ENCODE measurements around the gene EHF. TPM values are rescaled to one million over a fixed set of nuclear protein-coding genes. Genes with fewer than 3 reads are reported as not detected.

Gene EHF
- total and polyA plus RNA-seq, 2 of the 13 experiments (the other 11 are each of a cell fraction or from before 2014, with no cell fraction given): 0.04 to 0.46 TPM

DNA sequence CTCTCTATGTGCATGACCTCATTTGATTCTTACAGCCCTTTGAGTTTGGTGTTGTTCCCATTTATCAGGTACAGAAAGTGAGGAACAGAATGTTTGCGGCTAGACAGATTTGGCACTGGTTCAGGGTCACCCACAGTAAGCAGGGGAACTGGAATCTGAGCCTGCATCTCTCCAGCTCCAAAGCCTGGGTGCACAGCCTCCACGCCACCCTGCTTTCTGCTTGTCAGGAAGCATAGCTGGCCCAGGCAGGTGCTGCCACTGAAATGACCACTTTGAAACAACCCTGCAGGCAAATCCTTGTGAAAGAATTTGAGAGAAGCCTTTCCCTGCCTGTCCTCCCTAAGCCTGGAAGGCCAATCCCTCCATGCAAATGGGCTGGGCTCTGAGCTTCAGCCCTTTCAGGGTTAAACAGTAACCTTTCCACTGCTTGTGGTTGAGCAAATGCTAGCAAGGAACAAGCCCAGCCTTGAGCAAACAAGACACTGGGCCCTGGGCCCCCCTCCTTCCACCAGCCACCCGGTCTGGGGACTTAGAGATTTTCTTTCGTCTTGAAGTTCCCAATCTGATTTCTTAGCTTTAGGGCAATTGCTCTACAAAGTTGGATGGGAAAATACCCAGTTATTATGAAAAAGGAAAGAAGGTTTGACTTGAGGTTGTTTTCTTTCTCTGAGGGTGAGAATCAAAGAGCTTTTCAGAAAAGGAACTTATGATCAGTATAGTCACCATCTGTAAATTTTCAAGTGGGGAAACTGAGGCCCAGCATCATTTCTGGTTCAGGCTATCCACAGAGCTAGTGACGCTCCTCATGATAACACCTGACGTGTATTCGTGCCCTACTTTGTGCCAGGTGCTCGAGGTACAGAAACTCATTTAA is 19.4 kb downstream of the EHF start (continued):
- TF ChIP-seq, protein P1, sequence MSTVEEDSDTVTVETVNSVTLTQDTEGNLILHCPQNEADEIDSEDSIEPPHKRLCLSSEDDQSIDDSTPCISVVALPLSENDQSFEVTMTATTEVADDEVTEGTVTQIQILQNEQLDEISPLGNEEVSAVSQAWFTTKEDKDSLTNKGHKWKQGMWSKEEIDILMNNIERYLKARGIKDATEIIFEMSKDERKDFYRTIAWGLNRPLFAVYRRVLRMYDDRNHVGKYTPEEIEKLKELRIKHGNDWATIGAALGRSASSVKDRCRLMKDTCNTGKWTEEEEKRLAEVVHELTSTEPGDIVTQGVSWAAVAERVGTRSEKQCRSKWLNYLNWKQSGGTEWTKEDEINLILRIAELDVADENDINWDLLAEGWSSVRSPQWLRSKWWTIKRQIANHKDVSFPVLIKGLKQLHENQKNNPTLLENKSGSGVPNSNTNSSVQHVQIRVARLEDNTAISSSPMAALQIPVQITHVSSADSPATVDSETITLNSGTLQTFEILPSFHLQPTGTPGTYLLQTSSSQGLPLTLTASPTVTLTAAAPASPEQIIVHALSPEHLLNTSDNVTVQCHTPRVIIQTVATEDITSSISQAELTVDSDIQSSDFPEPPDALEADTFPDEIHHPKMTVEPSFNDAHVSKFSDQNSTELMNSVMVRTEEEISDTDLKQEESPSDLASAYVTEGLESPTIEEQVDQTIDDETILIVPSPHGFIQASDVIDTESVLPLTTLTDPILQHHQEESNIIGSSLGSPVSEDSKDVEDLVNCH (CRISPR knock-in tag; IDR thresholded peaks at IDR 0.05): no peak
- TF ChIP-seq, protein P2, sequence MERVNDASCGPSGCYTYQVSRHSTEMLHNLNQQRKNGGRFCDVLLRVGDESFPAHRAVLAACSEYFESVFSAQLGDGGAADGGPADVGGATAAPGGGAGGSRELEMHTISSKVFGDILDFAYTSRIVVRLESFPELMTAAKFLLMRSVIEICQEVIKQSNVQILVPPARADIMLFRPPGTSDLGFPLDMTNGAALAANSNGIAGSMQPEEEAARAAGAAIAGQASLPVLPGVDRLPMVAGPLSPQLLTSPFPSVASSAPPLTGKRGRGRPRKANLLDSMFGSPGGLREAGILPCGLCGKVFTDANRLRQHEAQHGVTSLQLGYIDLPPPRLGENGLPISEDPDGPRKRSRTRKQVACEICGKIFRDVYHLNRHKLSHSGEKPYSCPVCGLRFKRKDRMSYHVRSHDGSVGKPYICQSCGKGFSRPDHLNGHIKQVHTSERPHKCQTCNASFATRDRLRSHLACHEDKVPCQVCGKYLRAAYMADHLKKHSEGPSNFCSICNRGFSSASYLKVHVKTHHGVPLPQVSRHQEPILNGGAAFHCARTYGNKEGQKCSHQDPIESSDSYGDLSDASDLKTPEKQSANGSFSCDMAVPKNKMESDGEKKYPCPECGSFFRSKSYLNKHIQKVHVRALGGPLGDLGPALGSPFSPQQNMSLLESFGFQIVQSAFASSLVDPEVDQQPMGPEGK (CRISPR knock-in tag; IDR thresholded peaks at IDR 0.05): peak; percentile 76
- TF ChIP-seq, protein P3, sequence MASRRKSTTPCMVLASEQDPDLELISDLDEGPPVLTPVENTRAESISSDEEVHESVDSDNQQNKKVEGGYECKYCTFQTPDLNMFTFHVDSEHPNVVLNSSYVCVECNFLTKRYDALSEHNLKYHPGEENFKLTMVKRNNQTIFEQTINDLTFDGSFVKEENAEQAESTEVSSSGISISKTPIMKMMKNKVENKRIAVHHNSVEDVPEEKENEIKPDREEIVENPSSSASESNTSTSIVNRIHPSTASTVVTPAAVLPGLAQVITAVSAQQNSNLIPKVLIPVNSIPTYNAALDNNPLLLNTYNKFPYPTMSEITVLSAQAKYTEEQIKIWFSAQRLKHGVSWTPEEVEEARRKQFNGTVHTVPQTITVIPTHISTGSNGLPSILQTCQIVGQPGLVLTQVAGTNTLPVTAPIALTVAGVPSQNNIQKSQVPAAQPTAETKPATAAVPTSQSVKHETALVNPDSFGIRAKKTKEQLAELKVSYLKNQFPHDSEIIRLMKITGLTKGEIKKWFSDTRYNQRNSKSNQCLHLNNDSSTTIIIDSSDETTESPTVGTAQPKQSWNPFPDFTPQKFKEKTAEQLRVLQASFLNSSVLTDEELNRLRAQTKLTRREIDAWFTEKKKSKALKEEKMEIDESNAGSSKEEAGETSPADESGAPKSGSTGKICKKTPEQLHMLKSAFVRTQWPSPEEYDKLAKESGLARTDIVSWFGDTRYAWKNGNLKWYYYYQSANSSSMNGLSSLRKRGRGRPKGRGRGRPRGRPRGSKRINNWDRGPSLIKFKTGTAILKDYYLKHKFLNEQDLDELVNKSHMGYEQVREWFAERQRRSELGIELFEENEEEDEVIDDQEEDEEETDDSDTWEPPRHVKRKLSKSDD (CRISPR knock-in tag; IDR thresholded peaks at IDR 0.05; ENCODE audit: low read depth): no peak
- TF ChIP-seq FOXM1 (CRISPR knock-in tag; IDR thresholded peaks at IDR 0.05) (no peak), ZNF557 (CRISPR knock-in tag; IDR thresholded peaks at IDR 0.05) (no peak), PLRG1 (conservative IDR thresholded peaks at IDR 0.05) (no peak), SNRNP70 (IDR thresholded peaks at IDR 0.05; ENCODE audit: low read depth, low read length) (no peak), ZNF33A (CRISPR knock-in tag; IDR thresholded peaks at IDR 0.05; ENCODE audit: borderline replicate concordance) (no peak), ONECUT2 (CRISPR knock-in tag; IDR thresholded peaks at IDR 0.05) (no peak), ZNF337 (CRISPR knock-in tag; IDR thresholded peaks at IDR 0.05; ENCODE audit: borderline replicate concordance, low read depth) (peak; percentile 81; the same call in 1 of the 2 replicates), ZMAT3 (CRISPR knock-in tag; conservative IDR thresholded peaks at IDR 0.05) (no peak), CENPT (CRISPR knock-in tag; IDR thresholded peaks at IDR 0.05; ENCODE audit: low read depth) (no peak), SIN3B (IDR thresholded peaks at IDR 0.05; ENCODE audit: low read length) (no peak), ZNF878 (CRISPR knock-in tag; IDR thresholded peaks at IDR 0.05) (no peak)
- TF ChIP-seq, protein P4, sequence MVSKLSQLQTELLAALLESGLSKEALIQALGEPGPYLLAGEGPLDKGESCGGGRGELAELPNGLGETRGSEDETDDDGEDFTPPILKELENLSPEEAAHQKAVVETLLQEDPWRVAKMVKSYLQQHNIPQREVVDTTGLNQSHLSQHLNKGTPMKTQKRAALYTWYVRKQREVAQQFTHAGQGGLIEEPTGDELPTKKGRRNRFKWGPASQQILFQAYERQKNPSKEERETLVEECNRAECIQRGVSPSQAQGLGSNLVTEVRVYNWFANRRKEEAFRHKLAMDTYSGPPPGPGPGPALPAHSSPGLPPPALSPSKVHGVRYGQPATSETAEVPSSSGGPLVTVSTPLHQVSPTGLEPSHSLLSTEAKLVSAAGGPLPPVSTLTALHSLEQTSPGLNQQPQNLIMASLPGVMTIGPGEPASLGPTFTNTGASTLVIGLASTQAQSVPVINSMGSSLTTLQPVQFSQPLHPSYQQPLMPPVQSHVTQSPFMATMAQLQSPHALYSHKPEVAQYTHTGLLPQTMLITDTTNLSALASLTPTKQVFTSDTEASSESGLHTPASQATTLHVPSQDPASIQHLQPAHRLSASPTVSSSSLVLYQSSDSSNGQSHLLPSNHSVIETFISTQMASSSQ (IDR thresholded peaks at IDR 0.05; ENCODE audit: low read depth): peak; percentile 87
- TF ChIP-seq, protein P4 (CRISPR knock-in tag; IDR thresholded peaks at IDR 0.05; ENCODE audit: borderline replicate concordance): peak; percentile 93

Measured in HepG2 (cell line).